DOHH2 (cell line): ENCODE measurements around the gene ABRACL.

Source experiments
- H3F3A ChIP-seq: fragments of 200-600 bp; sonication (generic), shearing (Covaris generic); 2 replicates; pipeline ENCODE4 v1.6.0; 2016; ENCODE audit warnings: antibody characterized with exemption, mild to moderate bottlenecking; ENCODE audit not compliant: control insufficient read depth, insufficient read depth
- H3K27ac ChIP-seq: fragments of 200-600 bp; sonication (generic); 2 replicates; pipeline ENCODE4 v1.5.1; 2014; ENCODE audit warnings: low read depth, mild to moderate bottlenecking, low read length, moderate library complexity
- H3K27me3 ChIP-seq: fragments of 200-600 bp; sonication (generic); 2 replicates; pipeline ENCODE4 v1.6.1; 2014; ENCODE audit warnings: mild to moderate bottlenecking, low read length, mixed read lengths; ENCODE audit not compliant: control insufficient read depth
- H3K36me3 ChIP-seq: fragments of 200-600 bp; sonication (generic); 2 replicates; pipeline ENCODE4 v1.6.1; 2014; ENCODE audit warnings: mild to moderate bottlenecking, low read length, moderate library complexity, mixed read lengths; ENCODE audit not compliant: control insufficient read depth
- H3K4me1 ChIP-seq: fragments of 200-600 bp; sonication (generic); 2 replicates; pipeline ENCODE4 v1.6.1; 2014; ENCODE audit warnings: mild to moderate bottlenecking, low read length, mixed read lengths; ENCODE audit not compliant: control insufficient read depth
- H3K4me2 ChIP-seq: fragments of 200-600 bp; sonication (generic); 2 replicates; pipeline ENCODE4 v1.6.0; 2014; ENCODE audit warnings: mild to moderate bottlenecking, low read length, moderate library complexity
- H3K4me3 ChIP-seq: fragments of 200-600 bp; sonication (generic); 2 replicates; pipeline ENCODE4 v1.5.1; 2014; ENCODE audit warnings: mild to moderate bottlenecking, low read length, mixed read lengths
- H3K79me2 ChIP-seq: fragments of 200-600 bp; sonication (generic); 2 replicates; pipeline ENCODE4 v1.6.1; 2014; ENCODE audit warnings: mild to moderate bottlenecking, low read length, mixed read lengths; ENCODE audit not compliant: control insufficient read depth
- H3K9me2 ChIP-seq: fragments of 200-600 bp; sonication (generic); replicated peaks from 2 replicates; pipeline ENCODE4 v1.6.1; 2014; ENCODE audit warnings: mild to moderate bottlenecking, low read length, mixed read lengths; ENCODE audit not compliant: control insufficient read depth
- H3K9me3 ChIP-seq: fragments of 200-600 bp; sonication (generic); 2 replicates; pipeline ENCODE4 v1.6.1; 2014; ENCODE audit warnings: antibody characterized with exemption, low read length, mixed read lengths; ENCODE audit not compliant: control insufficient read depth, insufficient read depth
- H4K20me1 ChIP-seq: fragments of 200-600 bp; sonication (generic); 2 replicates; pipeline ENCODE4 v1.6.0; 2014; ENCODE audit warnings: low read depth, mild to moderate bottlenecking, antibody characterized with exemption, low read length, moderate library complexity; ENCODE audit not compliant: control insufficient read depth, insufficient read depth
- CTCF ChIP-seq: fragments of 200-600 bp; sonication (generic); IDR thresholded peaks from one replicate; pipeline ENCODE4 v1.5.1; 2014; ENCODE audit warnings: antibody characterized with exemption, mild to moderate bottlenecking, low read depth, low read length; ENCODE audit not compliant: poor library complexity, severe bottlenecking
- EZH2phosphoT487 ChIP-seq: fragments of 200-600 bp; sonication (generic); IDR thresholded peaks from 2 replicates; pipeline ENCODE4 v1.6.1; 2017; ENCODE audit warnings: borderline replicate concordance, mild to moderate bottlenecking, antibody characterized with exemption, low read length, moderate library complexity, mixed read lengths

The ABRACL gene

GRCh38 chr6:139062932-139063646, 34.5 kb downstream of the ABRACL start:
- no peak overlapping the region for H3K4me3 ChIP-seq

GRCh38 chr6:139064981-139065665, 36.6 kb downstream of the ABRACL start:
- Histone ChIP-seq H3K79me2 (no peaks in the 10 kb centered on the region), H4K20me1 (no peaks in the 10 kb centered on the region), H3F3A (no peaks in the 10 kb centered on the region), H3K36me3 (no peaks in the 10 kb centered on the region), H3K27ac (no peak overlapping the region), H3K4me2 (no peak overlapping the region), H3K4me1 (no peaks in the 10 kb centered on the region), H3K9me3 (no peaks in the 10 kb centered on the region), H3K4me3 (no peak overlapping the region), H3K27me3 (0 out of 2 replicates have a peak, but pooled peaks cover 10% of the 10 kb centered on the region), H3K9me2 (no peaks in the 10 kb centered on the region)
- TF ChIP-seq EZH2phosphoT487, result no peak
- no peak for TF ChIP-seq CTCF

More at GRCh38 chr6:139062932-139063646, 34.5 kb downstream of the ABRACL start:
- no peaks in the 10 kb centered on the region for H3F3A ChIP-seq
- 0 out of 2 replicates have a peak, but pooled peaks cover 8% of the 10 kb centered on the region for H3K27me3 ChIP-seq
- no peaks in the 10 kb centered on the region for H3K9me3 ChIP-seq
- H3K36me3 ChIP-seq, result no peaks in the 10 kb centered on the region
- no peak overlapping the region for H3K4me2 ChIP-seq
- no peaks in the 10 kb centered on the region for H3K9me2 ChIP-seq
- TF ChIP-seq CTCF, result no peak
- TF ChIP-seq EZH2phosphoT487, result no peak
- H3K79me2 ChIP-seq, result no peaks in the 10 kb centered on the region
- no peak overlapping the region for H3K27ac ChIP-seq
- no peaks in the 10 kb centered on the region for H4K20me1 ChIP-seq
- no peaks in the 10 kb centered on the region for H3K4me1 ChIP-seq

- 0 out of 2 replicates have a peak, but pooled peaks cover 8% of the 10 kb centered on the region for H3K27me3 ChIP-seq
- no peaks in the 10 kb centered on the region for H3K79me2 ChIP-seq
- TF ChIP-seq CTCF (no peak), EZH2phosphoT487 (no peak)
- no peaks in the 10 kb centered on the region for H3F3A ChIP-seq
- no peak overlapping the region for H3K4me2 ChIP-seq
- H3K27ac ChIP-seq, result no peak overlapping the region
- no peaks in the 10 kb centered on the region for H3K36me3 ChIP-seq
- H3K9me2 ChIP-seq, result no peaks in the 10 kb centered on the region
- H3K4me1 ChIP-seq, result no peaks in the 10 kb centered on the region
- no peak overlapping the region for H3K4me3 ChIP-seq
- H3K9me3 ChIP-seq, result no peaks in the 10 kb centered on the region
- H4K20me1 ChIP-seq, result no peaks in the 10 kb centered on the region
Measured at GRCh38 chr6:139066080-139066479, 37.5 kb downstream of the ABRACL start.
